ENCODE results near the gene AANAT.

Gene AANAT

DNA sequence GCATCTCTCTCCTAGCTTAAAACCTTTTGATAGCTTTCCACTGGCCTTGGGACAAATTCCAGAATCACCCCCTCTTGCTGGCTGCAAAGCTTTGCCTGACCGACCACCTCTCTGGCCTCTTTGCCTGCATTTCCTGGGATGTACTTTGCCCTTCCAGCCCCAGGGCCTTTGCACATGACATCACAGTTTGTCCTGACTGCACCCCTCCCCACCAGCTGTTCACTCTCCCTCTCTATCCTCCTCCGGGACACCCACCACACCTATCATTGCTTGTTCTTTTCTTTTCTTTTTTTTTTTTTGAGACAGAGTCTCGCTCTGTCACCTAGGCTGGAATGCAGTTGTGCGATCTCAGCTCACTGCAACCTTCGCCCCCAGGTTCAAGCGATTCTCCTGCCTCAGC lies 7.9 kb downstream of the AANAT start:
- no peak for TF ChIP-seq CSDC2 (CRISPR knock-in tag; IDR thresholded peaks at IDR 0.05)
- no peak for TF ChIP-seq ESRRG (CRISPR knock-in tag; IDR thresholded peaks at IDR 0.05)
- TF ChIP-seq, protein P1, sequence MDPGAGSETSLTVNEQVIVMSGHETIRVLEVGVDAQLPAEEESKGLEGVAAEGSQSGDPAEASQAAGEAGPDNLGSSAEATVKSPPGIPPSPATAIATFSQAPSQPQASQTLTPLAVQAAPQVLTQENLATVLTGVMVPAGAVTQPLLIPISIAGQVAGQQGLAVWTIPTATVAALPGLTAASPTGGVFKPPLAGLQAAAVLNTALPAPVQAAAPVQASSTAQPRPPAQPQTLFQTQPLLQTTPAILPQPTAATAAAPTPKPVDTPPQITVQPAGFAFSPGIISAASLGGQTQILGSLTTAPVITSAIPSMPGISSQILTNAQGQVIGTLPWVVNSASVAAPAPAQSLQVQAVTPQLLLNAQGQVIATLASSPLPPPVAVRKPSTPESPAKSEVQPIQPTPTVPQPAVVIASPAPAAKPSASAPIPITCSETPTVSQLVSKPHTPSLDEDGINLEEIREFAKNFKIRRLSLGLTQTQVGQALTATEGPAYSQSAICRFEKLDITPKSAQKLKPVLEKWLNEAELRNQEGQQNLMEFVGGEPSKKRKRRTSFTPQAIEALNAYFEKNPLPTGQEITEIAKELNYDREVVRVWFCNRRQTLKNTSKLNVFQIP (CRISPR knock-in tag; IDR thresholded peaks at IDR 0.05; ENCODE audit: borderline replicate concordance, low read depth) = no peak
- TF ChIP-seq, protein P2, sequence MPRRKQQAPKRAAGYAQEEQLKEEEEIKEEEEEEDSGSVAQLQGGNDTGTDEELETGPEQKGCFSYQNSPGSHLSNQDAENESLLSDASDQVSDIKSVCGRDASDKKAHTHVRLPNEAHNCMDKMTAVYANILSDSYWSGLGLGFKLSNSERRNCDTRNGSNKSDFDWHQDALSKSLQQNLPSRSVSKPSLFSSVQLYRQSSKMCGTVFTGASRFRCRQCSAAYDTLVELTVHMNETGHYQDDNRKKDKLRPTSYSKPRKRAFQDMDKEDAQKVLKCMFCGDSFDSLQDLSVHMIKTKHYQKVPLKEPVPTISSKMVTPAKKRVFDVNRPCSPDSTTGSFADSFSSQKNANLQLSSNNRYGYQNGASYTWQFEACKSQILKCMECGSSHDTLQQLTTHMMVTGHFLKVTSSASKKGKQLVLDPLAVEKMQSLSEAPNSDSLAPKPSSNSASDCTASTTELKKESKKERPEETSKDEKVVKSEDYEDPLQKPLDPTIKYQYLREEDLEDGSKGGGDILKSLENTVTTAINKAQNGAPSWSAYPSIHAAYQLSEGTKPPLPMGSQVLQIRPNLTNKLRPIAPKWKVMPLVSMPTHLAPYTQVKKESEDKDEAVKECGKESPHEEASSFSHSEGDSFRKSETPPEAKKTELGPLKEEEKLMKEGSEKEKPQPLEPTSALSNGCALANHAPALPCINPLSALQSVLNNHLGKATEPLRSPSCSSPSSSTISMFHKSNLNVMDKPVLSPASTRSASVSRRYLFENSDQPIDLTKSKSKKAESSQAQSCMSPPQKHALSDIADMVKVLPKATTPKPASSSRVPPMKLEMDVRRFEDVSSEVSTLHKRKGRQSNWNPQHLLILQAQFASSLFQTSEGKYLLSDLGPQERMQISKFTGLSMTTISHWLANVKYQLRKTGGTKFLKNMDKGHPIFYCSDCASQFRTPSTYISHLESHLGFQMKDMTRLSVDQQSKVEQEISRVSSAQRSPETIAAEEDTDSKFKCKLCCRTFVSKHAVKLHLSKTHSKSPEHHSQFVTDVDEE (CRISPR knock-in tag; IDR thresholded peaks at IDR 0.05) = no peak
- no peak for TF ChIP-seq RARB (CRISPR knock-in tag; IDR thresholded peaks at IDR 0.05)
- no peak for TF ChIP-seq ZFP30 (CRISPR knock-in tag; IDR thresholded peaks at IDR 0.05)
- no peak for TF ChIP-seq ZC3H10 (CRISPR knock-in tag; IDR thresholded peaks at IDR 0.05)
- no peak for TF ChIP-seq GLIS3 (CRISPR knock-in tag; IDR thresholded peaks at IDR 0.05)
- TF ChIP-seq, protein P3, sequence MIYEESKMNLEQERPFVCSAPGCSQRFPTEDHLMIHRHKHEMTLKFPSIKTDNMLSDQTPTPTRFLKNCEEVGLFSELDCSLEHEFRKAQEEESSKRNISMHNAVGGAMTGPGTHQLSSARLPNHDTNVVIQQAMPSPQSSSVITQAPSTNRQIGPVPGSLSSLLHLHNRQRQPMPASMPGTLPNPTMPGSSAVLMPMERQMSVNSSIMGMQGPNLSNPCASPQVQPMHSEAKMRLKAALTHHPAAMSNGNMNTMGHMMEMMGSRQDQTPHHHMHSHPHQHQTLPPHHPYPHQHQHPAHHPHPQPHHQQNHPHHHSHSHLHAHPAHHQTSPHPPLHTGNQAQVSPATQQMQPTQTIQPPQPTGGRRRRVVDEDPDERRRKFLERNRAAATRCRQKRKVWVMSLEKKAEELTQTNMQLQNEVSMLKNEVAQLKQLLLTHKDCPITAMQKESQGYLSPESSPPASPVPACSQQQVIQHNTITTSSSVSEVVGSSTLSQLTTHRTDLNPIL (CRISPR knock-in tag; IDR thresholded peaks at IDR 0.05; ENCODE audit: low read depth) = no peak
- TF ChIP-seq SNAI2 (CRISPR knock-in tag; IDR thresholded peaks at IDR 0.05) = no peak
- TF ChIP-seq PPARA (CRISPR knock-in tag; IDR thresholded peaks at IDR 0.05; ENCODE audit: borderline replicate concordance) = no peak
- no peak for TF ChIP-seq ARNTL (CRISPR knock-in tag; IDR thresholded peaks at IDR 0.05; ENCODE audit: borderline replicate concordance, low read depth)
- no peak for TF ChIP-seq OSR1 (CRISPR knock-in tag; IDR thresholded peaks at IDR 0.05)
- TF ChIP-seq ISL1 (CRISPR knock-in tag; IDR thresholded peaks at IDR 0.05) = no peak
- no peak for TF ChIP-seq TOX (CRISPR knock-in tag; IDR thresholded peaks at IDR 0.05; ENCODE audit: borderline replicate concordance)
- TF ChIP-seq, protein P4, sequence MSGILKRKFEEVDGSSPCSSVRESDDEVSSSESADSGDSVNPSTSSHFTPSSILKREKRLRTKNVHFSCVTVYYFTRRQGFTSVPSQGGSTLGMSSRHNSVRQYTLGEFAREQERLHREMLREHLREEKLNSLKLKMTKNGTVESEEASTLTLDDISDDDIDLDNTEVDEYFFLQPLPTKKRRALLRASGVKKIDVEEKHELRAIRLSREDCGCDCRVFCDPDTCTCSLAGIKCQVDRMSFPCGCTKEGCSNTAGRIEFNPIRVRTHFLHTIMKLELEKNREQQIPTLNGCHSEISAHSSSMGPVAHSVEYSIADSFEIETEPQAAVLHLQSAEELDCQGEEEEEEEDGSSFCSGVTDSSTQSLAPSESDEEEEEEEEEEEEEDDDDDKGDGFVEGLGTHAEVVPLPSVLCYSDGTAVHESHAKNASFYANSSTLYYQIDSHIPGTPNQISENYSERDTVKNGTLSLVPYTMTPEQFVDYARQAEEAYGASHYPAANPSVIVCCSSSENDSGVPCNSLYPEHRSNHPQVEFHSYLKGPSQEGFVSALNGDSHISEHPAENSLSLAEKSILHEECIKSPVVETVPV (CRISPR knock-in tag; IDR thresholded peaks at IDR 0.05) = no peak
- TF ChIP-seq ZNF70 (CRISPR knock-in tag; IDR thresholded peaks at IDR 0.05) = no peak
- ATAC-seq = no peak

DNA sequence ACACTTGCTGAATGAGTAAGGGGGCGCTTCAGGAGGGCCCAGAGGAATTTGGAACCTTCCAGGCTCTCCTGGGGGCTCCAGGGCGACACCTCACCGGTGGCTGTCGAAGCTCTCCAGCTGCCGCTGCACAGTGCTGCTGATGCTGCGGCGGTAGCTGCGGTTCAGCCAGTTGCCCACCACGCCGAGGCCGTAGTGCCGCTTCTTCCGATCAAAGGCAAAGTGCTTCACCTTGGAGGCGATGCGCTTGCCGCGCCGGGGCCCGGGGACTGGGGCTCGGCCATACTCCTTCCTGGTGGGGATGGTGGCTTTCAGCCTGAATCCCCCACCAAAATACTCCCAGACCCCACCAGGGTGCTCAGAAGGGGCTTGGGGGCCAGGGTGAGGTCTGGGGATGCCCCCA lies 9.3 kb downstream of the AANAT start:
- TF ChIP-seq, protein P1 (CRISPR knock-in tag; IDR thresholded peaks at IDR 0.05; ENCODE audit: borderline replicate concordance, low read depth) = no peak
- no peak for TF ChIP-seq ISL1 (CRISPR knock-in tag; IDR thresholded peaks at IDR 0.05)
- TF ChIP-seq TCF4 (CRISPR knock-in tag; IDR thresholded peaks at IDR 0.05; ENCODE audit: borderline replicate concordance) = no peak
- no peak for TF ChIP-seq TOX (CRISPR knock-in tag; IDR thresholded peaks at IDR 0.05; ENCODE audit: borderline replicate concordance)
- TF ChIP-seq, protein P3 (CRISPR knock-in tag; IDR thresholded peaks at IDR 0.05; ENCODE audit: low read depth) = no peak
- ATAC-seq = no peak

DNA sequence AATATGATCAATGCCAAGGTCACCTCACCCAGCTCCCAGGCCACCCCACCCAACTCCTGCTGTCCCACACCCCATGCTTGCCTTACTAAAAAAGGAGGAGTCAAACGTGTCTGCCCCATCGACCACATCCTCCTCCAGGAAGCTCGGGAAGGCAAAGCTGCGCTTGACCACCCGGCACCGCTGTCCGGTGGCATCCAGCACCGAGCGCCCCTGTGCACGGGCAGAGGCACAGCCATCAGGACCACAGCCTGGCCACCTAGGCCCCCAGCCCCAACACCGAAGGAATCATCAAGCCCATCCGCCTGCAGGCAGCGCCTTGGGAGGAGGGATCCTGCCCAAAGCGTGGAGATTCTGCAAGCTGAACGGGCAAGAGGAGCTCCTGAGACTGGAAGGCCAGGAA lies 10.2 kb downstream of the AANAT start:
- ATAC-seq = no peak
- TF ChIP-seq, protein P2 (CRISPR knock-in tag; IDR thresholded peaks at IDR 0.05) = no peak
- TF ChIP-seq PPARA (CRISPR knock-in tag; IDR thresholded peaks at IDR 0.05; ENCODE audit: borderline replicate concordance) (no peak), TCF4 (CRISPR knock-in tag; IDR thresholded peaks at IDR 0.05; ENCODE audit: borderline replicate concordance) (no peak), ZNF565 (CRISPR knock-in tag; conservative IDR thresholded peaks at IDR 0.05; ENCODE audit: low read depth) (no peak), ZFP30 (CRISPR knock-in tag; IDR thresholded peaks at IDR 0.05) (no peak), ISL1 (CRISPR knock-in tag; IDR thresholded peaks at IDR 0.05) (no peak), CSDC2 (CRISPR knock-in tag; IDR thresholded peaks at IDR 0.05) (no peak), ZNF70 (CRISPR knock-in tag; IDR thresholded peaks at IDR 0.05) (no peak)
- TF ChIP-seq, protein P3 (CRISPR knock-in tag; IDR thresholded peaks at IDR 0.05; ENCODE audit: low read depth) = no peak
- TF ChIP-seq, protein P5, sequence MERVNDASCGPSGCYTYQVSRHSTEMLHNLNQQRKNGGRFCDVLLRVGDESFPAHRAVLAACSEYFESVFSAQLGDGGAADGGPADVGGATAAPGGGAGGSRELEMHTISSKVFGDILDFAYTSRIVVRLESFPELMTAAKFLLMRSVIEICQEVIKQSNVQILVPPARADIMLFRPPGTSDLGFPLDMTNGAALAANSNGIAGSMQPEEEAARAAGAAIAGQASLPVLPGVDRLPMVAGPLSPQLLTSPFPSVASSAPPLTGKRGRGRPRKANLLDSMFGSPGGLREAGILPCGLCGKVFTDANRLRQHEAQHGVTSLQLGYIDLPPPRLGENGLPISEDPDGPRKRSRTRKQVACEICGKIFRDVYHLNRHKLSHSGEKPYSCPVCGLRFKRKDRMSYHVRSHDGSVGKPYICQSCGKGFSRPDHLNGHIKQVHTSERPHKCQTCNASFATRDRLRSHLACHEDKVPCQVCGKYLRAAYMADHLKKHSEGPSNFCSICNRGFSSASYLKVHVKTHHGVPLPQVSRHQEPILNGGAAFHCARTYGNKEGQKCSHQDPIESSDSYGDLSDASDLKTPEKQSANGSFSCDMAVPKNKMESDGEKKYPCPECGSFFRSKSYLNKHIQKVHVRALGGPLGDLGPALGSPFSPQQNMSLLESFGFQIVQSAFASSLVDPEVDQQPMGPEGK (CRISPR knock-in tag; IDR thresholded peaks at IDR 0.05; ENCODE audit: borderline replicate concordance) = no peak

All from SK-N-SH treated with all-trans-retinoic acid at 6 μM for 48 hours (cell line).